Measurements from ENCODE around the gene CCM2. TPM values are rescaled to one million over a fixed set of nuclear protein-coding genes. Genes with fewer than 3 reads are reported as not detected.

CCM2 gene
- total RNA-seq, 4 donors from 2014 or later, result 45.8 to 63.5 (median 50.4) TPM

GRCh38 chr7:45106820-45107219 is 106.8 kb downstream of the CCM2 start:
- TF ChIP-seq CTCF (IDR thresholded peaks at IDR 0.05; ENCODE audit: low read depth), result no peak

GRCh38 chr7:45107356-45107755 is 107.4 kb downstream of the CCM2 start:
- no peak for TF ChIP-seq CTCF (IDR thresholded peaks at IDR 0.05; ENCODE audit: low read depth)

- no peak for TF ChIP-seq CTCF (IDR thresholded peaks at IDR 0.05; ENCODE audit: low read depth)
Measured at GRCh38 chr7:45108863-45109262, 108.9 kb downstream of the CCM2 start.

GRCh38 chr7:45111298-45112223 is 111.6 kb downstream of the CCM2 start, which contains the start of gene TBRG4:
Gene TBRG4 (minus strand): TSS chr7:45111697. CDS start chr7:45109237, 2,460 bp downstream.
- TF ChIP-seq CTCF (IDR thresholded peaks at IDR 0.05; ENCODE audit: low read depth), result no peak

- no peak for TF ChIP-seq CTCF (IDR thresholded peaks at IDR 0.05; ENCODE audit: low read depth)
Measured at GRCh38 chr7:45112648-45113047, 112.6 kb downstream of the CCM2 start.

- no peak for TF ChIP-seq CTCF (IDR thresholded peaks at IDR 0.05; ENCODE audit: low read depth)
Measured at GRCh38 chr7:45114926-45115325, 114.9 kb downstream of the CCM2 start.

- TF ChIP-seq CTCF (IDR thresholded peaks at IDR 0.05; ENCODE audit: low read depth), result no peak
Measured at GRCh38 chr7:45116048-45116447, 116.0 kb downstream of the CCM2 start.

Data from subcutaneous adipose tissue (tissue), 4 donors.